AG04449 (cell line): ENCODE measurements around the gene COA8.

ENCODE experiments used
- CTCF ChIA-PET: fragments of 350-600 bp; formaldehyde crosslinking; extraction: SDS; loops from one replicate; lab custom pipeline; 2021; ENCODE audit warnings: antibody characterized with exemption; lab: Yijun Ruan, JAX
- POLR2A ChIA-PET: fragments of 400-600, 350-600 bp; formaldehyde crosslinking; extraction: SDS; loops from one replicate; lab custom pipeline; 2020; ENCODE audit warnings: antibody characterized with exemption, inconsistent platforms; lab: Yijun Ruan, JAX
- DNase-seq: peaks from one replicate; pipeline ENCODE4 v3.0.0-alpha.2; 2010; ENCODE audit warnings: low read depth, low spot score
- H3K4me3 ChIP-seq: 2 replicates; pipeline ENCODE4 v1.5.1; 2011; ENCODE audit warnings: low read depth, mild to moderate bottlenecking, control low read depth, low read length
- TF ChIP-seq, protein P1 (sequence below): IDR thresholded peaks from one replicate; pipeline ENCODE4 v1.5.1; 2011; ENCODE audit warnings: mild to moderate bottlenecking, moderate library complexity, low read length, control low read depth, inconsistent platforms; ENCODE audit not compliant: insufficient read depth; ENCODE audit errors: missing control alignments

Gene COA8

DNA sequence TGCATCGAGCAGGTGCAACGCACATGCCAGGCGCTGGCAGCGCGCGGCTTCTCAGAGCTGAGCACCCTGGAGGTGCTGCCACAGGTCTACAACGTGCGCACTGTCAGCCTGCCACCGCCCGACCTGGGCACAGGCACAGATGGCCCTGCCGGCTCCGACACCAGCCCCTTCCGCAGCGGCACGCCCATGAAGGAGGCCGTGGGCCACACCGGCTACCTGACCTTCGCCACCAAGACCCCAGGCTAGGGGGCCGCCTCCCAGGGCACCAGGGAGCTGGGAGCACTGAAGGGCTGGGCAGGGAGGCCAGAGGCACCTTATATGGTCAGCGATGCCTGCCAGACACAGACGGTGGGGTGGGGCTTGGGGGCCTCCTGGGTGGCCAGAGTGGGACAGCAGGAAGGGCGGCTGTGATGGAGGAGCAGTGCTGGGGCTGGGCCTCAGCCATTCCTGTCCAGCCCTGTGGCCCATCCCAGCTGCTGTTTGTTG, 28.1 kb upstream of the COA8 start:
- CTCF ChIA-PET, result interaction anchor here (1.4 to 20.9 kb wide), 2 partner anchors 15 to 143 kb away, joined by 3 to 368 read pairs; partner anchors contain the start of gene CKB
- POLR2A ChIA-PET, result no interaction called here
- TF ChIP-seq, protein P1, sequence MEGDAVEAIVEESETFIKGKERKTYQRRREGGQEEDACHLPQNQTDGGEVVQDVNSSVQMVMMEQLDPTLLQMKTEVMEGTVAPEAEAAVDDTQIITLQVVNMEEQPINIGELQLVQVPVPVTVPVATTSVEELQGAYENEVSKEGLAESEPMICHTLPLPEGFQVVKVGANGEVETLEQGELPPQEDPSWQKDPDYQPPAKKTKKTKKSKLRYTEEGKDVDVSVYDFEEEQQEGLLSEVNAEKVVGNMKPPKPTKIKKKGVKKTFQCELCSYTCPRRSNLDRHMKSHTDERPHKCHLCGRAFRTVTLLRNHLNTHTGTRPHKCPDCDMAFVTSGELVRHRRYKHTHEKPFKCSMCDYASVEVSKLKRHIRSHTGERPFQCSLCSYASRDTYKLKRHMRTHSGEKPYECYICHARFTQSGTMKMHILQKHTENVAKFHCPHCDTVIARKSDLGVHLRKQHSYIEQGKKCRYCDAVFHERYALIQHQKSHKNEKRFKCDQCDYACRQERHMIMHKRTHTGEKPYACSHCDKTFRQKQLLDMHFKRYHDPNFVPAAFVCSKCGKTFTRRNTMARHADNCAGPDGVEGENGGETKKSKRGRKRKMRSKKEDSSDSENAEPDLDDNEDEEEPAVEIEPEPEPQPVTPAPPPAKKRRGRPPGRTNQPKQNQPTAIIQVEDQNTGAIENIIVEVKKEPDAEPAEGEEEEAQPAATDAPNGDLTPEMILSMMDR, result no peak

DNA sequence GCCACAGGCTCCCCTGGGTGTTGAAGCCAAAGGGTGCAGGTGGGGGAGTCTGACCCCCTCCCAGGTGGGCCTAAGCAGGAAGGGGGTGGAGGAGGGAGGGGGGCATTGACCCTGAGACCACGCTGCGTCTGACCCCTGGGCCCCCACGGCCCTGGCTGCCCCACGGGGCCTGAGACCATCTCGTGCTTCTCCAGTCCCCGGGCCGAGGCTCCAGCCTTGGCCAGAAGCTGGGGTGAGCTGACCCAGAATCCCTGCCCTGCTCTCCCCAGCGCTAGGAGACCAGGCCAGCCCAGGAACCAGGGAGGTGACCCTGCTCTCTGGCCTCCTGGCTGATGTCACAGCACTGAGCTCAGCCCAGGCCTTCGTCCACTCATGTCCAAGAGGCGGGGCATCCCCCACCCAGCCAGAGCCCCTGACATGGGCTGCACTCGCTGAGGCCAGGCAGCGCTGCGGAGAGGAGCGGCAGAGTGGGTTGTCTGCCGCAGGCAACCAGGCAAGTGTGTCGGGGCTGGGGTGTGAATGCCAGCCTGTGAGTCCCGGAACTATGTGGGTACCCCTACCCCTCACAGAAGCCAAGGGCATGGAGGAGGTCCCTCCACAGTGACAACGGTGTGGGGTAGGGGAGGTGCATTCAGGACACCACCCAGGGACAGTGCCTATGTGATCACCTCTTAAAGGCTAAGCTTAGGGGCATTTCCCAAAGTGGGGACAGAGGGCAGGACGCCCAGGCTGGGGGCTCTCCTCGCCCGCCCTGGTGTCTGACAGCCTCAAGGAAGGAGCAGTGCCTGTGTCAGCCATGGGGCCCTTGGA, 27.5 kb upstream of the COA8 start:
- H3K4me3 ChIP-seq, result no peak overlapping the region
- no peak for DNase-seq
- TF ChIP-seq, protein P1, result no peak
- CTCF ChIA-PET, result interaction anchor here (1.4 to 20.9 kb wide), 2 partner anchors 16 to 143 kb away, joined by 3 to 368 read pairs; partner anchors contain the start of gene CKB
- POLR2A ChIA-PET, result no interaction called here

More for the DNA sequence above, 28.1 kb upstream of the COA8 start:
- H3K4me3 ChIP-seq, result no peak overlapping the region
- no peak for DNase-seq

DNA sequence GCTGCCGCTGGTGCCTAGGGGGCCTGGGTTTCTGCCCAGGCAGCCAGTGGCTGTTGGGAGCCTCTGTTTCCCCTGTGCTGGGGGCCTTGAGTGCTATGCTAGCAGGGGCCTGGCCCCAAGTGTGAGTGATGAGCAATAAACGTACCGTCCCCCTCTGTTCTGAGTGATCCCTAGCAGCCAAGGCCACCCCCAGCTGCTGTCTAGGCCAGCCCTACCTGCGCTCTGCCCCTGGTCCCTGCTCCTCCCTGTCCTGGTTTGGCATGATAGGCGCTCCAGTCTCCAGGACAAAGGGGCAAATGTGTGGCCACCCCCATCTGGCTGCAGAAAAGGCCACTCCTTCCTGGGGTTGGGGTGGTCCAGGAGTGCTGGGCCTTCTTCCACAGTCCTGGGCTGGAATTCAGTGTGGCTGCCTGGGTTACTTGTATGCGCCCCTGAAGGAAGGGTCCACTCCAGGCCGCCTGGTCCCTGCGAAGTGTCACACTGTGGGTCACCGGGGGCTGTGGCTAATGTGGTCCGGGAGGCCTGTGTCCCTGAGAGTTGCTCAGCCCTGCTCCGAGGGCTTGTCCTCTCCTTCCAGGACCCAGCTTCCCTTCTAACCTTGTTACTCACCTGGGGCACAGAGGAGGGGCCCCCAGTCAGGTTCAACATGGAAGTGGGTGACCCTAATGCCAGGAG, 26.7 kb upstream of the COA8 start:
- TF ChIP-seq, protein P1, result no peak
- no peak overlapping the region for H3K4me3 ChIP-seq
- CTCF ChIA-PET, result interaction anchor here (1.6 to 20.9 kb wide), 2 partner anchors 11 to 16 kb away, joined by 8 to 368 read pairs; partner anchors contain the start of gene CKB
- no peak for DNase-seq
- POLR2A ChIA-PET, result no interaction called here

DNA sequence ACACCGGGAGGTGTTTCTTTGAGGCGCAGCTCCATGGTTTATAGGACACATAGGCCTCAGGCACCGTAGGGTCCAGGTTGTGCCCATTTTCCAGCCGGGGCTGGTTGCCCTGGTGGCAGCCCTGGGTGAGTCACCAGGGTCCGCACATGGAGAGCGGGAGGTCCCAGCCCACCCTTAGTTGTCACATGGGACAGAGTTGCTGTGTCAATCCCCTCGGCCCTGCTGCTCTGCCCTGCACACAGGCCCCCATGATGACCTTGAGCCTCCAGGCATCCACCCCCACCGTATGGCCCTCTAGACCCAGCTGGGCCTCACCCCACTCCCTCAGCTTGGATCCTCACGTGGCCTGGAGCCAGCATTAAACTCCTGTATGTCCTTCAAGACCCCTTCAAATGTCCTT, 26.1 kb upstream of the COA8 start:
- ChIA-PET POLR2A (no interaction called here), CTCF (interaction anchor here (1.6 to 20.9 kb wide), 2 partner anchors 10 to 17 kb away, joined by 8 to 368 read pairs; partner anchors contain the start of gene CKB)
- no peak overlapping the region for H3K4me3 ChIP-seq
- no peak for DNase-seq
- TF ChIP-seq, protein P1, result no peak

DNA sequence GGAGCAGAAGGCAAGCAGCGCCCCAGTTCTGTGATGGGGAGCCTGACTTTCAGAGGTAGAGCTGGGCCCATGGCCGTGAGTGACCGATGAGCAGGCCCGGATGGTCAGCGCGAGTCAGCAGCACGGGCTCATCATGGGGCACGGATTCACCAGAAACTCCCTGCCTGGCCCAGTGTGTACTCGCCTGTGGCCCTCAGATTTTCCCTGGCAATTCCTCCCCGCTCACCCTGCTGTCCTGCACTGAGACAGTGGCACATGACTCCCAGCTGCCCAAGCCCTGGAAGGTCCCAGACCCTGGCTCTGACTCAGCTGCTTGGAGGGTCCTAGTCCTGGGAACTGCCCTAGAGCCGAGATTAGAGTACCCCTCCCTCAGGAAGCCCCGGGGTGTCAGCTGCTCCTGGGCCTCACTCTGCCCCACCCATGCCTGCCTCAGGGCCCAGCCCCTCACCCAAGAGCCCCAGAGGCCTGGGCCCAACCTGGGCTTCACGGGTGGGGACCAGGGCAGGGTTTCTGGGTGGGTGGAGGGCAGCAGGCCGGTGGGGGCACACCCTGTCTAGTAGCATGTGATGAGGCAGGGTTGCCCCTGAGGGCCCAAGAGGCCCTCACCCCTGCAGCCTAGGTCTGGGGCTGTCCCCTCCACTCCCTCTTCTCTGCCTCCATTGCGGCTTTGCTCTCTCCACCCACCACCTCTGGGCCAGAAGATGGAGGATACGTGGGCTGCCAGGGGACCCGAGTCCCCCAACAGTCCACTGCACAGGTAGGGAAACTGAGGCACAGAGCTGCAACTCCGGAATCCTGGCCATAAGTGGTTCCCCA, 25.4 kb upstream of the COA8 start:
- ChIA-PET POLR2A (no interaction called here), CTCF (interaction anchor here (0.8 to 20.9 kb wide), 4 partner anchors 9 to 19 kb away, joined by 3 to 368 read pairs (median 6); partner anchors contain the start of gene CKB)
- no peak for DNase-seq
- H3K4me3 ChIP-seq, result no peak overlapping the region
- TF ChIP-seq, protein P1, result no peak
